HUES6 (cell line): Measurements from ENCODE around the gene SLC9A2.

Source experiments
- H3K27ac ChIP-seq: 2 replicates; pipeline ENCODE4 v1.7.0; 2013; ENCODE audit warnings: low read depth, mild to moderate bottlenecking, low read length, inconsistent platforms
- H3K27me3 ChIP-seq: 2 replicates; pipeline ENCODE4 v1.6.1; 2013; ENCODE audit warnings: low read length; ENCODE audit not compliant: control insufficient read depth, insufficient read depth
- H3K36me3 ChIP-seq: 2 replicates; pipeline ENCODE4 v1.6.1; 2013; ENCODE audit warnings: low read length; ENCODE audit not compliant: control insufficient read depth, insufficient read depth
- H3K4me1 ChIP-seq: 2 replicates; pipeline ENCODE4 v1.6.1; 2013; ENCODE audit warnings: low read length; ENCODE audit not compliant: control insufficient read depth, insufficient read depth
- H3K4me3 ChIP-seq: 2 replicates; pipeline ENCODE4 v1.5.1; 2013; ENCODE audit warnings: low read depth, low read length
- H3K9ac ChIP-seq: one replicate; pipeline ENCODE4 v1.6.1; 2013; ENCODE audit warnings: mild to moderate bottlenecking, low read length
- H3K9me3 ChIP-seq: 2 replicates; pipeline ENCODE4 v1.6.1; 2013; ENCODE audit warnings: low read depth, low read length; ENCODE audit not compliant: control insufficient read depth, insufficient read depth

Gene SLC9A2

GRCh38 chr2:102593516-102593915 is 25.8 kb upstream of the SLC9A2 start:
- Histone ChIP-seq H3K9ac (no peak overlapping the region), H3K27ac (no peak overlapping the region), H3K4me3 (no peak overlapping the region), H3K4me1 (no peaks in the 10 kb centered on the region), H3K27me3 (no peaks in the 10 kb centered on the region), H3K36me3 (no peaks in the 10 kb centered on the region), H3K9me3 (no peaks in the 10 kb centered on the region)

- H3K9ac ChIP-seq, result no peak overlapping the region
- no peaks in the 10 kb centered on the region for H3K27me3 ChIP-seq
- H3K4me3 ChIP-seq, result no peak overlapping the region
- H3K9me3 ChIP-seq, result no peaks in the 10 kb centered on the region
- H3K27ac ChIP-seq, result no peak overlapping the region
- H3K4me1 ChIP-seq, result no peaks in the 10 kb centered on the region
- no peaks in the 10 kb centered on the region for H3K36me3 ChIP-seq
Measured at GRCh38 chr2:102594445-102595016, 24.8 kb upstream of the SLC9A2 start.

- Histone ChIP-seq H3K9ac (no peak overlapping the region), H3K9me3 (no peaks in the 10 kb centered on the region), H3K4me1 (no peaks in the 10 kb centered on the region), H3K27me3 (no peaks in the 10 kb centered on the region), H3K4me3 (no peak overlapping the region), H3K36me3 (no peaks in the 10 kb centered on the region), H3K27ac (no peak overlapping the region)
Measured at GRCh38 chr2:102597788-102598187, 21.6 kb upstream of the SLC9A2 start.

GRCh38 chr2:102599486-102599885 is 19.9 kb upstream of the SLC9A2 start:
- H3K27ac ChIP-seq, result no peak overlapping the region
- no peaks in the 10 kb centered on the region for H3K27me3 ChIP-seq
- no peaks in the 10 kb centered on the region for H3K9me3 ChIP-seq
- H3K4me1 ChIP-seq, result no peaks in the 10 kb centered on the region
- no peak overlapping the region for H3K9ac ChIP-seq
- H3K4me3 ChIP-seq, result no peak overlapping the region
- H3K36me3 ChIP-seq, result no peaks in the 10 kb centered on the region

- no peaks in the 10 kb centered on the region for H3K9me3 ChIP-seq
- H3K4me1 ChIP-seq, result no peaks in the 10 kb centered on the region
- no peak overlapping the region for H3K9ac ChIP-seq
- H3K27ac ChIP-seq, result no peak overlapping the region
- no peaks in the 10 kb centered on the region for H3K27me3 ChIP-seq
- no peak overlapping the region for H3K4me3 ChIP-seq
- no peaks in the 10 kb centered on the region for H3K36me3 ChIP-seq
Measured at GRCh38 chr2:102601730-102602129, 17.6 kb upstream of the SLC9A2 start.

GRCh38 chr2:102603904-102604303 is 15.4 kb upstream of the SLC9A2 start:
- no peak overlapping the region for H3K27ac ChIP-seq
- H3K9ac ChIP-seq, result no peak overlapping the region
- H3K9me3 ChIP-seq, result no peaks in the 10 kb centered on the region
- H3K4me3 ChIP-seq, result no peak overlapping the region
- no peaks in the 10 kb centered on the region for H3K4me1 ChIP-seq
- no peaks in the 10 kb centered on the region for H3K27me3 ChIP-seq
- H3K36me3 ChIP-seq, result no peaks in the 10 kb centered on the region

GRCh38 chr2:102604769-102605168 is 14.6 kb upstream of the SLC9A2 start:
- Histone ChIP-seq H3K27ac (no peak overlapping the region), H3K36me3 (no peaks in the 10 kb centered on the region), H3K4me3 (no peak overlapping the region), H3K4me1 (no peaks in the 10 kb centered on the region), H3K27me3 (no peaks in the 10 kb centered on the region), H3K9me3 (no peaks in the 10 kb centered on the region), H3K9ac (no peak overlapping the region)

GRCh38 chr2:102606353-102606752 is 13.0 kb upstream of the SLC9A2 start:
- Histone ChIP-seq H3K9me3 (no peaks in the 10 kb centered on the region), H3K36me3 (no peaks in the 10 kb centered on the region), H3K9ac (no peak overlapping the region), H3K27me3 (no peaks in the 10 kb centered on the region), H3K4me3 (no peak overlapping the region), H3K27ac (no peak overlapping the region), H3K4me1 (no peaks in the 10 kb centered on the region)

- peaks cover 14% of the 10 kb centered on the region for H3K4me1 ChIP-seq
- H3K9ac ChIP-seq, result no peak overlapping the region
- H3K27me3 ChIP-seq, result peaks cover 56% of the 10 kb centered on the region
- no peaks in the 10 kb centered on the region for H3K36me3 ChIP-seq
- no peak overlapping the region for H3K27ac ChIP-seq
- no peak overlapping the region for H3K4me3 ChIP-seq
- no peaks in the 10 kb centered on the region for H3K9me3 ChIP-seq
Measured at GRCh38 chr2:102615620-102616436, 3.5 kb upstream of the SLC9A2 start.

GRCh38 chr2:102618452-102619413 is 620 bp upstream of the SLC9A2 start:
- Histone ChIP-seq H3K4me3 (peak overlapping the region; percentile 75), H3K4me1 (peaks cover 14% of the 10 kb centered on the region), H3K36me3 (no peaks in the 10 kb centered on the region), H3K9ac (no peak overlapping the region), H3K27me3 (peaks cover 84% of the 10 kb centered on the region), H3K27ac (no peak overlapping the region), H3K9me3 (no peaks in the 10 kb centered on the region)

GRCh38 chr2:102620332-102620731 is 979 bp downstream of the SLC9A2 start:
- H3K9me3 ChIP-seq, result no peaks in the 10 kb centered on the region
- peaks cover 14% of the 10 kb centered on the region for H3K4me1 ChIP-seq
- H3K27ac ChIP-seq, result no peak overlapping the region
- H3K27me3 ChIP-seq, result peaks cover 80% of the 10 kb centered on the region
- peak overlapping the region; percentile 75 for H3K4me3 ChIP-seq
- H3K9ac ChIP-seq, result no peak overlapping the region
- no peaks in the 10 kb centered on the region for H3K36me3 ChIP-seq
